GM19193 (cell line): ENCODE results near the gene TNNI3K.
A peak's percentile ranks its signal among the peaks of the same experiment; 100 is the strongest.

Experiments used
- POLR2A ChIP-seq: IDR thresholded peaks from 4 replicates; pipeline ENCODE4 v1.6.1; 2011; ENCODE audit not compliant: insufficient read depth, insufficient read length; ENCODE audit errors: extremely low read depth

Gene TNNI3K, protein sequence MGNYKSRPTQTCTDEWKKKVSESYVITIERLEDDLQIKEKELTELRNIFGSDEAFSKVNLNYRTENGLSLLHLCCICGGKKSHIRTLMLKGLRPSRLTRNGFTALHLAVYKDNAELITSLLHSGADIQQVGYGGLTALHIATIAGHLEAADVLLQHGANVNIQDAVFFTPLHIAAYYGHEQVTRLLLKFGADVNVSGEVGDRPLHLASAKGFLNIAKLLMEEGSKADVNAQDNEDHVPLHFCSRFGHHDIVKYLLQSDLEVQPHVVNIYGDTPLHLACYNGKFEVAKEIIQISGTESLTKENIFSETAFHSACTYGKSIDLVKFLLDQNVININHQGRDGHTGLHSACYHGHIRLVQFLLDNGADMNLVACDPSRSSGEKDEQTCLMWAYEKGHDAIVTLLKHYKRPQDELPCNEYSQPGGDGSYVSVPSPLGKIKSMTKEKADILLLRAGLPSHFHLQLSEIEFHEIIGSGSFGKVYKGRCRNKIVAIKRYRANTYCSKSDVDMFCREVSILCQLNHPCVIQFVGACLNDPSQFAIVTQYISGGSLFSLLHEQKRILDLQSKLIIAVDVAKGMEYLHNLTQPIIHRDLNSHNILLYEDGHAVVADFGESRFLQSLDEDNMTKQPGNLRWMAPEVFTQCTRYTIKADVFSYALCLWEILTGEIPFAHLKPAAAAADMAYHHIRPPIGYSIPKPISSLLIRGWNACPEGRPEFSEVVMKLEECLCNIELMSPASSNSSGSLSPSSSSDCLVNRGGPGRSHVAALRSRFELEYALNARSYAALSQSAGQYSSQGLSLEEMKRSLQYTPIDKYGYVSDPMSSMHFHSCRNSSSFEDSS

DNA sequence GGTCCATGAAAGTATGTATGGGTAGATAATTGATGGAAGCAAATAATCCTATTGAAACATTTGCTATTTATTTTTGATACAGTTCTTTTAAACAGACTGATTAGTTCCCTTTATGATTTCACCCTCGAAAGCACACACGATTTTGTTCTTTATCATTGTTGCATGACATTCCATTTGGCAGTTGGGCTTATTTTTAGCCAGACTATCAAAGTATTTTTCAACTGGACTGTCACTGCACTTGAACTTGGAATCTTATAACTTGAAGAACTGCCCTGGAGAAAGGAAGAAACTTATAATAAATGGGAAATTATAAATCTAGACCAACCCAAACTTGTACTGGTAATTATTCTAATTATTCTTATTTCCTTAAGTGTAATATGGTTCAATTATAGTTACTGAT, at the start of gene TNNI3K:
TSS of gene TNNI3K (plus strand) at position 235 of the 400 bp plus-strand sequence. CDS start at position 300, 65 bp downstream.
- TF ChIP-seq POLR2A, result no peak

DNA sequence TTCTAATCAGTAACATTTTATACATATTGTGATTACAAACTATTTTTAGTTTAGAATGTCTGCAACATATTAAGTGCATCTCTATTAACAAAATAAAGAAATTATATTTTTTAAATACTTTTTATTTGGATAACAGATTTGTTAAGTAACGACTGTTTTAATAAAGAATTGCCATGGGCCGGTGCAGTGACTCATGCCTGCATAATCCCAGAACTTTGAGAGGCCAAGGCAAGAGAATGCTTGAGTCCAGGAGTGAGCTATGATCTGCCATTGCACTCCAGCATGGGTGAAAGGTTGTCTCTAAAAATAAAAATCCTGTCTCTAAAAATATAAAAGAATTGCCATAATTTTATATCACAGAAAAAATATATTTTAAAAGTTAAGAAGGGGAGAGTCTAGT, 41.3 kb upstream of the TNNI3K start:
- no peak for TF ChIP-seq POLR2A

DNA sequence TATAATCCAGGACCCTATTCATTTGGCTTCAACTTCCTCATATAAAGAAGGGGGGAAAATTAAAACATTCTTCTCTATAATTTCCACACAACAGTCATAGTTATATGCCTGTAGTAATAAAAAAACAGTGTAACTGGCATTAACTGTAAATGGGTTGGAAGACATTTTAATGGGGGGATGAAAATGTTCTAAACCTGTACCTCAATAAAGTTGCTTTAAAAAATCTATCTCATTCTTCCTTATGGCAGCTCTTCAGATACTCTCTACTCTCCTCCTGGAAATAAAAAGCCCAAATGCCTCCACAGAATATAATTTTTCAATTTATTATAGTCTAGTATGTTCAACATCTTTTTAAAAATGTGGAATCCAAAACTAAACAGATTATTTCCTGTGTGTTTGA, 39.8 kb upstream of the TNNI3K start:
- TF ChIP-seq POLR2A, result no peak

DNA sequence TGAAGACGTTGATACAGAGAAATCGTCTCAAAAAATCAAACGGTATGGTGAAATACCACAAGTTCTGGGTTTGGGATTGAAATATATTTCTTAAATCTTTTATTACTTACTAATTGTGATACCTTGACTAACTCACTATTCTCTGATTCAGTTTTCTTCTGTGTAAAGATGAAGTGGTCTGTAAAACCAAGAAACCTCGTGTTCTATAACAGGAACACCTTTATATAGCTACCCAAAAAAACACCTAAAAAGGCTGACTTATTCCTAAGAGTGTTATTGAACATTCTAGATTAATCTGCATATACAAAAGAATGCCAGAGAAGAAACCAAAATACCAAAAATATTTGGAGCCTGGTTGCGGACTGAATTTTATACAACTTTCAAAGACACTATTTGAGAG, 37.9 kb upstream of the TNNI3K start:
- no peak for TF ChIP-seq POLR2A

DNA sequence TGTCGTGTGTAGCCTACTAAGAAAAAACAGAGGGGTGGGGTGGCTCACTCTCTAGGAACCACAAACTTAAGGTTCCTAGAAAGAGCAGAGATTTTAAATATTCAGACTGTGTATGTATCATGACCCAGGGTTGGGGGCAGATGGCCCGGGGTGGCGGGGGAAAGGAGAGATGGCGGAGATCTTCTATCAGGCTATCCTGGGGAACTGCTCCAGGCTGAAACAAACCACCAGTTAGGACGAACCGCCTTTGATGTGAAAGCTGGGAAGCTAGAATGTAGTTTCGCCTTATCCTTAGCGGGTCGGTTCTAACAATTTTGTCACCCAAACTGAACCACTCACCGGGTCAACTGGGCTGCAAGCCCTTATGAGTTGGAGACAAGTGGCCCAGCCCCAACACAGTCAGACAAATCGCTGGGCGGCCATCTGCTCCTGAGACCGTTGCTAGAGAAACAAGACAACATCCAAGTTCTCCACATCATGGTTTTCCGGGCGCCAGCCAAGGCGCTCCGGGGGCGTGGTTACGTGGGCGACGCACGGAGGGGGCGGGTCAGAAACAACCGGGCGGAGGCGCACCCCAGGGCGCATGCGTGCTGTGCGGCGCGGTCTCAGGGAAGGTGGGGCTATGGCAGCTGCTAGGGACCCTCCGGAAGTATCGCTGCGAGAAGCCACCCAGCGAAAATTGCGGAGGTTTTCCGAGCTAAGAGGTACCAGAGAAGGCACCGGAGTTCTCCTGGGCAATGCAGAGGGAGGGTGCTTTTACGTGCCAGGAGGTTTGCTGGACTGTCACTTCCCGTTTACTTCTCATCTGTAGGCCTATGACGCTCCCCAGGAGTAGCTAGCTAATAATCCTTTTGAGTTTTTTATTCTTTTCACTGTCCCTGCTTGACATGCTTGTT, 37.3 kb upstream of the TNNI3K start, which contains the start of the genes FPGT and LRRIQ3:
TSS of gene FPGT (plus strand) at position 586 of the 896 bp plus-strand sequence. CDS start at position 623, 37 bp downstream.
TSS of gene LRRIQ3 (minus strand) at position 520 of the 896 bp plus-strand sequence. CDS start 14,492 bp downstream, outside the sequence.
- TF ChIP-seq POLR2A, result peak; percentile 80

DNA sequence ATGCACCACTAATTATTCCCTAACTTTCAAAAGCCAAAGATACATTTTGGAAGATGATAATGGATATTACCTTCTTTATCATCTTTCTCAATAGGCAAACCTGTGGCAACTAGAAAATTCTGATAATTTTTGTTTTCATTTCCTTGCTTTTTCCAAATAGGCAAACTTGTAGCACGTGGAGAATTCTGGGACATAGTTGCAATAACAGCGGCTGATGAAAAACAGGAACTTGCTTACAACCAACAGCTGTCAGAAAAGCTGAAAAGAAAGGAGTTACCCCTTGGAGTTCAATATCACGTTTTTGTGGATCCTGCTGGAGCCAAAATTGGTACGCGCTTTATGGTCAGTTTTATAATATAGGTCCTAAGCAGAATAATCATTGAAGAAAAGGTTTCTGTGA, 35.7 kb upstream of the TNNI3K start:
- no peak for TF ChIP-seq POLR2A

DNA sequence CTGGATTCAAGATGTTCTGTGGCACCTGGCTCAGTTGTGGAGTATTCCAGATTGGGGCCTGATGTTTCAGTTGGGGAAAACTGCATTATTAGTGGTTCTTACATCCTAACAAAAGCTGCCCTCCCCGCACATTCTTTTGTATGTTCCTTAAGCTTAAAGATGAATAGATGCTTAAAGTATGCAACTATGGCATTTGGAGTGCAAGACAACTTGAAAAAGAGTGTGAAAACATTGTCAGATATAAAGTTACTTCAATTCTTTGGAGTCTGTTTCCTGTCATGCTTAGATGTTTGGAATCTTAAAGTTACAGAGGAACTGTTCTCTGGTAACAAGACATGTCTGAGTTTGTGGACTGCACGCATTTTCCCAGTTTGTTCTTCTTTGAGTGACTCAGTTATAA, 29.9 kb upstream of the TNNI3K start:
- TF ChIP-seq POLR2A, result no peak

DNA sequence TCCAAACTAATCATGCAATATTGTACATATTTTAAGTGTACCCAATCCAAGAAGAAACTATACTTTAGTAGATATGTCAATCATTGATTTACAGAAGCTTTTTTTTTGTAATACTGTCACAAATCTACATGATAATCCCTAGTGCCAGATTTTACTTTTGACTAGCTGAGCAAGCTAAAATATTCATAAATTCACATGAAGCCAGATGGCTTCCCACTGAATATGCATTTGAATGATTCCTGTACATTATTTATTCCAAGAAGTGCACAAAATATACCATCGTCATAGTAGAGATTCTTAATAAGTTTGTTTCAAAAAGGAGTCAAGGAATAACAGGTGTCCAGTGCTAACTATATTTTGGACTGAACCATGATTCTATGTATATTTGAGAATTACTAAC, 20.0 kb upstream of the TNNI3K start:
- no peak for TF ChIP-seq POLR2A

DNA sequence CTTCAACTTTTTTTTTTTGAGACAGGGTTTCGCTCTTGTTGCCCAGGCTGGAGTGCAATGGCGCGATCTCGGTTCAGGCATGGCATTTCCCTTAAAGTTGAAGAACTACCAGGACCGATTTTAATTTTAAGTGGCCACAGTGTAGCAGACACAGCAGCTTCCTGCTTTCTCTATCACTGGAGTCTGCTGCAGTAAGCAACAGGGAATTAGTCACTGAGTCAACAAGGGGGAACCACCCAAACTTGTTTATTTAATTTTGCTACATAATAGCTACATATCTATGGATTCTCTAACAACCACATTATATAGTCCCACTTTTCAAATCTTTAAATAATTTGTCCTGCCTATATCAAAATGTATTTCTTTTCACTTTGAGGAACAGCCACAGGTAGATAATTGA, 12.5 kb upstream of the TNNI3K start:
- TF ChIP-seq POLR2A, result no peak

DNA sequence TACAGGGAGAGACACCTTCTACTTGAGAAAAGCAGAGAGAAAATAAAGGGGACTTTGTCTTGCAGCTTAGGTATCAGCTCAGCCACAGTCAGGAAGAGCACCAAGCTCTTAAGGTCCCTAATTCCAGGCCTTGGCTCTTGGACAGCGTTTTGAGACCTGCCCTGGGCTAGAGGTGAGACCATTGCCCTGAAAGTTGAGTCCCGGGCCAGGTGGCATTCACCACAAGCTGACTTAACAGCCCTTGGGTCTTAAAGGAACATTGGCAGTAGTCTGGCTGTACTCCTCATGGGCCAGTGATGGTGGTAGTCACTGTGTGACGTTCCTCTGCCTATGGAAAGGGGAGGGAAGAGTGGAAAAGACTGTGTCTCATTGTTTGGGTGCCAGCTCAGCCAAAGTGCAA, 11.7 kb upstream of the TNNI3K start:
- no peak for TF ChIP-seq POLR2A

DNA sequence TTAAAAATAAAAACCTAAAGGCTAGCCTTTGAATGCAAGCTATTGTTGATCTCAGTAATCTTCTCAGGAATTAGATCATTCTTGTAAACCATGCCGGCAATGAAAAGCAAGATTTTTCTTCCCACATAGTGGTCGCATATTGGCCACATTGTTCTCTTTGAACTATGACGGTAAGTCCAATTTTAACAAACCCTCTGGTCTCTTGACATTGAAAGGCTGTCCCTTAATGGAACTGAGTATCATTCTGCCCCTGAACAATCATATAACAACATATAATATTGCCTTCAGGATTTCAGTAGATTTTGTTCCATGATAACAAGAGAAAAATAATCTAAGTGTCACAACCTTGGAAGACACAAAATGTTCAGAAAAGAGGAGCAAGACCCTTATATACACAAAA, 1.3 kb downstream of the TNNI3K start:
- no peak for TF ChIP-seq POLR2A

DNA sequence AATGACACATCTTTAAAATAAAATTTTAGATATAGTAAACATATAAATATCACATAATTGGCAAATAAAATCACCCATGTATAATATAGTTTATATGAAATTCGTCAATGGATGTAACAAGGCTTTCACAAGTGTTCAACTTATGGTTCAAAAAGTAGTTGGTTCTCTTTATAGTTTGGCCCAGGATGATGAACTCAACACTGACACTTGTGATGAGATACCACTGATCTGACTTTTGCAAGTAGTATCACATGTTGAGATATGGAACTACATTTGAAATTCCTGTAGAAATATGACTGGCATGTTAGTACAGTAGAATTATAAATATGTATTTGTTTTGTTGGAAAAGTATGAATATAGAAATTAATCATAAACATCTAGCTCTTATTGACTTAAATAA, 1.8 kb downstream of the TNNI3K start:
- no peak for TF ChIP-seq POLR2A

DNA sequence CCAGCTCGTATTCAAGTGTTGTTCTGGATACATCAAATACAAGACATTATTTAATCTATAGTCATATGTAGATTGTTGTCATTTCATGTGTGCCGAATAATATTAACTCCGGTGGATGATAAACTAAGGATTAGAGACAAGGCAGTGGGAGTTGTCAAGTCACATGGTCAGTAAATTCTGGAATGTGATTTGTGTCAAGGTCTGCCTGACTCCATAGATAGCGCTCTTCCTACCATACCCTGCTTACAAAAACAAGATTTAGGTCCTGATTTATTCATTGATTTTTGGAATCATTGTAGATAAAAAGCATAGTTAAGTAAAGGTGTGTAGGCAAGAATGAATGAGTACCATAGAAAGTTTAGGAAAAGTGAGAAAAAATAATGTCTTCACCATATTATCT, 2.6 kb downstream of the TNNI3K start:
- TF ChIP-seq POLR2A, result no peak

DNA sequence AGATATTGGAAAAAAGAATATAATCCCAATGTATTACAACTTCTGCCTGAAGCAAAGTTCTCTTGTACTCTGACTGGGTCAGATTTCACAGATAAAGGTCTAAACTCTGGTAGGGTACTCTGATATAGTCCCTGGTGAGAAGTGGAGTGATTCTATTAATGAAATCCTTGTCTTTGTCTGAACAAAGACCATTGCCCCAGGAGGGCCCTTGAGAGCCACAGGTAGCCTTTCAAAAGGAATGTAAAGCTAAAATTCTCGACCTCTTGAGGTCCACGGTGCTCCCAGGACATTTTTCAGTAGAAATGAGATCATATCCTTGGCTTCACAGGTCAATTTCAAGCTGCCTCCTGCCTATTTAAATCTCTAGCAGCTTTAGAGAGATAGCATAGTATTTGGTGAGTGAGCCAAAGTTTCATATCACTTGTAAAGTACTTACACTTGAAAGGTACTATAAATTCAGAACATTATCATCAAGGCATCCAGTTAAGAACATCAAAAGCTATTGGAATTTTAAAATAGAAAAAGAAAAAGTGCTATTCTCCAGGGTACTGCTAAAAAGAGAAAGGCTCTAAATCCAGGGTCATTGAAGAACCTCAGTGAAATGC, 10.1 kb downstream of the TNNI3K start:
- no peak for TF ChIP-seq POLR2A
